Fibroblast of lung (primary cell): ENCODE data around the gene METTL22.

Experiments used
- EZH2 ChIP-seq: IDR thresholded peaks from 2 replicates; pipeline ENCODE4 v1.5.1; 2012; ENCODE audit warnings: low read length, control low read depth, mild to moderate bottlenecking; ENCODE audit errors: missing control alignments
- TF ChIP-seq, protein P1 (sequence below), 2 donors: IDR thresholded peaks in 1 of 2; conservative IDR thresholded peaks in 1 of 2; 1 replicate in 1 of 2; 2 replicates in 1 of 2; pipeline ENCODE4 v1.5.1; 2011 to 2012; ENCODE audit warnings: low read length in 2 of 2, control low read depth in 1 of 2, inconsistent platforms in 1 of 2, low read depth in 1 of 2, mild to moderate bottlenecking in 1 of 2

DNA sequence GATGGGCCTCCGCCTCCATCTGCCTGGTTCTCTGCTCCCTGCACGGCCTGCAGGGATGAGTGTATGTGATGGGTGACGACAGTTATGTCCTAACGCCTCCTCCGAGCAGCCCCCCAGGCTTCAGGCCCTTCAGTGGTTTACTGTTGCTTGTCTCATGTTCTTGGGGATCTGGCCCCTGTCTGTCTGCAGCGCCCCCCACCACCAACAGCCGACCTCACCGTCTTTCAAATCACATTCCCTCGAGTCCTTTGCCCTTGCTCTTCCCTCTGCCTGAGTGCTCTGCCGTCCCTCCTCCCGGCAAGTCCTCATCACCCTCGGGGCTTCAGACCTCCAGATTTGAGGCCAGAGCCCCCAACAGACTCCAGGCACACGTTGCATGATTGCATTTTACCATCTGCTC lies 18.2 kb downstream of the METTL22 start:
- no peak for TF ChIP-seq EZH2
- TF ChIP-seq, protein P1, sequence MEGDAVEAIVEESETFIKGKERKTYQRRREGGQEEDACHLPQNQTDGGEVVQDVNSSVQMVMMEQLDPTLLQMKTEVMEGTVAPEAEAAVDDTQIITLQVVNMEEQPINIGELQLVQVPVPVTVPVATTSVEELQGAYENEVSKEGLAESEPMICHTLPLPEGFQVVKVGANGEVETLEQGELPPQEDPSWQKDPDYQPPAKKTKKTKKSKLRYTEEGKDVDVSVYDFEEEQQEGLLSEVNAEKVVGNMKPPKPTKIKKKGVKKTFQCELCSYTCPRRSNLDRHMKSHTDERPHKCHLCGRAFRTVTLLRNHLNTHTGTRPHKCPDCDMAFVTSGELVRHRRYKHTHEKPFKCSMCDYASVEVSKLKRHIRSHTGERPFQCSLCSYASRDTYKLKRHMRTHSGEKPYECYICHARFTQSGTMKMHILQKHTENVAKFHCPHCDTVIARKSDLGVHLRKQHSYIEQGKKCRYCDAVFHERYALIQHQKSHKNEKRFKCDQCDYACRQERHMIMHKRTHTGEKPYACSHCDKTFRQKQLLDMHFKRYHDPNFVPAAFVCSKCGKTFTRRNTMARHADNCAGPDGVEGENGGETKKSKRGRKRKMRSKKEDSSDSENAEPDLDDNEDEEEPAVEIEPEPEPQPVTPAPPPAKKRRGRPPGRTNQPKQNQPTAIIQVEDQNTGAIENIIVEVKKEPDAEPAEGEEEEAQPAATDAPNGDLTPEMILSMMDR (conservative IDR thresholded peaks at IDR 0.05 in 1 of 2, IDR thresholded peaks at IDR 0.05 in 1 of 2; ENCODE audit: low read depth in 1 of 2, low read length in 2 of 2), result no peak
